Measurements from ENCODE around the gene SRSF4. TPM values are rescaled to one million over a fixed set of nuclear protein-coding genes. Genes with fewer than 3 reads are reported as not detected.
A peak's percentile ranks its signal among the peaks of the same experiment; 100 is the strongest.

SRSF4 gene
- polyA plus RNA-seq (46.2 and 59.7 TPM in 2 replicates), polyA minus RNA-seq (64.0 and 66.2 TPM in 2 replicates)

DNA sequence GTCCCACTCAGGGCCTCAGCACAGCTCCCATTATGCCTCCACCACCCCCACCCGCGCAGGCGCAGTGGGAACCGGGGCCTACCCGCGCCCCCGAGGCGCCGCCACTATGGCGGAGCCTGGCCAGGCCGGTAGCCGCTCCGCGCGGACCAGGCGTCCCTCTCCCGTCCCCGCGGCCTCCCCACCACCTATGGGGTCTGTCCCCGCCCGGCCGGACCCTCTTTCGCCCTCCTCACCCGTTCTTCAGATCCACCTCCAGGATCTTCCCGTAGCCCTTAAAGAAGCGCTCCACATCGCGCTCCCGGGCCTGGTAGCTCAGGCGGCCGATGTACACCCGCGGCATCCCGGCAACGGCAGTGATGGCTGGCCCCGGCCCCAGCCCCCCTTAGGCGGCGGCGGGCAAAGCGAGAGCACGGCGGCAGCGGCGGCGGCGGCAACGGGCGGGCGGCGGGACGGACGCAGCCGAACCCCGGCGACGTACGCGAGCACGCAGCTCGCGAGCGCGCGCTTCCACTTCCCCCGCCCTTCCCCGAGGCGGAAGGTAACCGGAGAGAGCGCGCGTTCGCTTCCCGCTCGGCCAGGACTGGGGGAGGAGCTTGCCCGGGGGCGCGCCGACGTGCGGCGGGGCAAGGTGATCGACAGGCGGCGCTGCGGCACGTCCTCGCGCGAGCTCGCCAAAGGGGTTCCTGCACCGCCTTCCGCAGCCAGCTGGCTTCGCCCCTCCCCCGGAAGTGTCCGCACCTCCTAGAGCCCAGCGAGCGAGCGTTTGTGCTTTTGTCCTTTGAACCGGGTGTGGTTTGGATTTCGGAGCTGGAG lies at the start of gene SRSF4:
Gene SRSF4, minus strand, starts transcription at position 488 of the 813 bp plus-strand sequence. Its CDS starts 148 bp downstream, at position 340.
- no peaks in the 10 kb centered on the region for H3K9me3 ChIP-seq (ENCODE audit: low read length)
- peaks cover 44% of the 10 kb centered on the region for H3K79me2 ChIP-seq (replicated peaks; ENCODE audit: insufficient read depth, low read length)
- peak within 1 kb of the TSS; percentile 100 for H3K27ac ChIP-seq (ENCODE audit: low read length)
- H4K20me1 ChIP-seq (ENCODE audit: insufficient read depth): peaks cover 10% of the 10 kb centered on the region
- no peaks in the 10 kb centered on the region for H3K36me3 ChIP-seq (ENCODE audit: insufficient read depth, low read length)
- no peaks in the 10 kb centered on the region for H3F3A ChIP-seq (ENCODE audit: insufficient read depth, low read length, poor library complexity, severe bottlenecking)
- H2AFZ ChIP-seq (ENCODE audit: low read depth, low read length): peak within 1 kb of the TSS; percentile 92
- H3K27me3 ChIP-seq (ENCODE audit: insufficient read depth, low read depth, low read length): no peaks in the 10 kb centered on the region
- peak within 1 kb of the TSS; percentile 100 for H3K9ac ChIP-seq (ENCODE audit: low read length)
- peak; percentile 90 for TF ChIP-seq POLR2AphosphoS5 (IDR thresholded peaks at IDR 0.05)
- TF ChIP-seq SMC3 (conservative IDR thresholded peaks at IDR 0.05; ENCODE audit: poor library complexity): peak; percentile 55
- TF ChIP-seq, protein P1, sequence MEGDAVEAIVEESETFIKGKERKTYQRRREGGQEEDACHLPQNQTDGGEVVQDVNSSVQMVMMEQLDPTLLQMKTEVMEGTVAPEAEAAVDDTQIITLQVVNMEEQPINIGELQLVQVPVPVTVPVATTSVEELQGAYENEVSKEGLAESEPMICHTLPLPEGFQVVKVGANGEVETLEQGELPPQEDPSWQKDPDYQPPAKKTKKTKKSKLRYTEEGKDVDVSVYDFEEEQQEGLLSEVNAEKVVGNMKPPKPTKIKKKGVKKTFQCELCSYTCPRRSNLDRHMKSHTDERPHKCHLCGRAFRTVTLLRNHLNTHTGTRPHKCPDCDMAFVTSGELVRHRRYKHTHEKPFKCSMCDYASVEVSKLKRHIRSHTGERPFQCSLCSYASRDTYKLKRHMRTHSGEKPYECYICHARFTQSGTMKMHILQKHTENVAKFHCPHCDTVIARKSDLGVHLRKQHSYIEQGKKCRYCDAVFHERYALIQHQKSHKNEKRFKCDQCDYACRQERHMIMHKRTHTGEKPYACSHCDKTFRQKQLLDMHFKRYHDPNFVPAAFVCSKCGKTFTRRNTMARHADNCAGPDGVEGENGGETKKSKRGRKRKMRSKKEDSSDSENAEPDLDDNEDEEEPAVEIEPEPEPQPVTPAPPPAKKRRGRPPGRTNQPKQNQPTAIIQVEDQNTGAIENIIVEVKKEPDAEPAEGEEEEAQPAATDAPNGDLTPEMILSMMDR (IDR thresholded peaks at IDR 0.05; ENCODE audit: poor library complexity, severe bottlenecking): peak; percentile 92
- TF ChIP-seq EZH2 (IDR thresholded peaks at IDR 0.05; ENCODE audit: borderline replicate concordance, insufficient read depth, low read length, poor library complexity, severe bottlenecking): no peak
- peak; percentile 55 for TF ChIP-seq TAF1 (IDR thresholded peaks at IDR 0.05; ENCODE audit: low read depth)
- peak; percentile 75 for TF ChIP-seq MXI1 (conservative IDR thresholded peaks at IDR 0.05; ENCODE audit: poor library complexity, severe bottlenecking)
- TF ChIP-seq RAD21 (conservative IDR thresholded peaks at IDR 0.05): peak; percentile 53
- peak; percentile 67 for TF ChIP-seq EP300 (conservative IDR thresholded peaks at IDR 0.05; ENCODE audit: poor library complexity, severe bottlenecking)
- TF ChIP-seq, protein P2, sequence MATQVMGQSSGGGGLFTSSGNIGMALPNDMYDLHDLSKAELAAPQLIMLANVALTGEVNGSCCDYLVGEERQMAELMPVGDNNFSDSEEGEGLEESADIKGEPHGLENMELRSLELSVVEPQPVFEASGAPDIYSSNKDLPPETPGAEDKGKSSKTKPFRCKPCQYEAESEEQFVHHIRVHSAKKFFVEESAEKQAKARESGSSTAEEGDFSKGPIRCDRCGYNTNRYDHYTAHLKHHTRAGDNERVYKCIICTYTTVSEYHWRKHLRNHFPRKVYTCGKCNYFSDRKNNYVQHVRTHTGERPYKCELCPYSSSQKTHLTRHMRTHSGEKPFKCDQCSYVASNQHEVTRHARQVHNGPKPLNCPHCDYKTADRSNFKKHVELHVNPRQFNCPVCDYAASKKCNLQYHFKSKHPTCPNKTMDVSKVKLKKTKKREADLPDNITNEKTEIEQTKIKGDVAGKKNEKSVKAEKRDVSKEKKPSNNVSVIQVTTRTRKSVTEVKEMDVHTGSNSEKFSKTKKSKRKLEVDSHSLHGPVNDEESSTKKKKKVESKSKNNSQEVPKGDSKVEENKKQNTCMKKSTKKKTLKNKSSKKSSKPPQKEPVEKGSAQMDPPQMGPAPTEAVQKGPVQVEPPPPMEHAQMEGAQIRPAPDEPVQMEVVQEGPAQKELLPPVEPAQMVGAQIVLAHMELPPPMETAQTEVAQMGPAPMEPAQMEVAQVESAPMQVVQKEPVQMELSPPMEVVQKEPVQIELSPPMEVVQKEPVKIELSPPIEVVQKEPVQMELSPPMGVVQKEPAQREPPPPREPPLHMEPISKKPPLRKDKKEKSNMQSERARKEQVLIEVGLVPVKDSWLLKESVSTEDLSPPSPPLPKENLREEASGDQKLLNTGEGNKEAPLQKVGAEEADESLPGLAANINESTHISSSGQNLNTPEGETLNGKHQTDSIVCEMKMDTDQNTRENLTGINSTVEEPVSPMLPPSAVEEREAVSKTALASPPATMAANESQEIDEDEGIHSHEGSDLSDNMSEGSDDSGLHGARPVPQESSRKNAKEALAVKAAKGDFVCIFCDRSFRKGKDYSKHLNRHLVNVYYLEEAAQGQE (IDR thresholded peaks at IDR 0.05; ENCODE audit: borderline replicate concordance): peak; percentile 57
- H3K4me2 ChIP-seq (ENCODE audit: low read length): peak within 1 kb of the TSS; percentile 87
- H3K4me3 ChIP-seq (ENCODE audit: low read length): peak within 1 kb of the TSS; percentile 87
- H3K9me2 ChIP-seq (ENCODE audit: insufficient read depth, low read length): no peaks in the 10 kb centered on the region

DNA sequence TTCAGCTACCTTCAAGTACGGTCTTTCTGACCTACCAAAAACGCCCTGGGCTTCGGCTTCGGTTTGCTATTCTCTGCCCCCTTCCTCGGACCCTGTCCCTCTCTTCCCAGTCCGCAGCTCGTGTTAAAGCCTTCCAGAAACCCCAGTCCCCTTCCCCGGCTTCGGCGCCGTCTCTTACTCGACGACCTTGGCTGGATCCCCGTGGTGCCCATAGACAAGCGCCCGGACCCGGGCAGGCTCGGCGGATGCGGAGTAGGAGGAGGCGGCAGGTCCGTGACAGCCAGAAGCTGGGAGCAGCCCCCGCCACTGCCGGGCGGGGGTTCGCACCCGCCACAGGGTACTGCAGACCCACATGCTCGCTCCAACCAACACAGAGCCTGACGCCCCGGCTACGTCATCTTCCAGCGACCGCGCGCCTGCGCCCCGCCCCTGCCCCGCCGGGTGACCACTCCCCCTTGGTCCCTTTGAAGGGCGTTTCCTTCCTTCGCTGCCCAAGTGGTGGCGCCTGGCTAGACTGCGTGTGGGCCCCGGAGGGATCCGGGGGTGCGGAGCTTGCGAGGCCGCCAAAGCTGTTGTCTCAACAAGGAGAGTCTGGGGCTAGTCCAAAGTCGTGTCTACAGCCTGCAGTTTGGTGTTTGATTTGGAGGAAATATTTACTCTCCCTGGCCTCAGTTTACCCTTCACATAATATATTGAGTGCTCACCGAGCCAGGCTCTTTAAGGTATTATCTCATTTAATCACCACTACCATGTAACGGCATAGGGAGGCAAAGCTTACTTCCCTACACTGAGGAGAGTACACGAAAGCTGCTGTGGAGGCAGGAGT lies 49.1 kb upstream of the SRSF4 start, which contains the start of gene MECR:
Gene MECR, minus strand, starts transcription at position 382 of the 826 bp plus-strand sequence. Its CDS starts 28 bp downstream, at position 354.
- Histone ChIP-seq H3K27ac (ENCODE audit: low read length) (peak within 1 kb of the TSS; percentile 53), H4K20me1 (ENCODE audit: insufficient read depth) (no peaks in the 10 kb centered on the region)

More for the DNA sequence above, 49.1 kb upstream of the SRSF4 start, which contains the start of gene MECR:
- TF ChIP-seq EP300 (conservative IDR thresholded peaks at IDR 0.05; ENCODE audit: poor library complexity, severe bottlenecking): peak; percentile 41
- peak; percentile 27 for TF ChIP-seq SMC3 (conservative IDR thresholded peaks at IDR 0.05; ENCODE audit: poor library complexity)
- TF ChIP-seq, protein P1 (IDR thresholded peaks at IDR 0.05; ENCODE audit: poor library complexity, severe bottlenecking): peak; percentile 51
- TF ChIP-seq, protein P2 (IDR thresholded peaks at IDR 0.05; ENCODE audit: borderline replicate concordance): peak; percentile 45
- TF ChIP-seq POLR2AphosphoS5 (IDR thresholded peaks at IDR 0.05): peak; percentile 61
- TF ChIP-seq EZH2 (IDR thresholded peaks at IDR 0.05; ENCODE audit: borderline replicate concordance, insufficient read depth, low read length, poor library complexity, severe bottlenecking): no peak
- TF ChIP-seq TAF1 (IDR thresholded peaks at IDR 0.05; ENCODE audit: low read depth): no peak
- peak; percentile 93 for TF ChIP-seq MXI1 (conservative IDR thresholded peaks at IDR 0.05; ENCODE audit: poor library complexity, severe bottlenecking)
- TF ChIP-seq RAD21 (conservative IDR thresholded peaks at IDR 0.05): no peak
- H3F3A ChIP-seq (ENCODE audit: insufficient read depth, low read length, poor library complexity, severe bottlenecking): peaks cover 2% of the 10 kb centered on the region
- peak within 1 kb of the TSS; percentile 94 for H2AFZ ChIP-seq (ENCODE audit: low read depth, low read length)
- peaks cover 5% of the 10 kb centered on the region for H3K79me2 ChIP-seq (replicated peaks; ENCODE audit: insufficient read depth, low read length)
- H3K4me2 ChIP-seq (ENCODE audit: low read length): peak within 1 kb of the TSS; percentile 66
- H3K9me3 ChIP-seq (ENCODE audit: low read length): no peaks in the 10 kb centered on the region
- peak within 1 kb of the TSS; percentile 83 for H3K4me3 ChIP-seq (ENCODE audit: low read length)
- peak within 1 kb of the TSS; percentile 77 for H3K9ac ChIP-seq (ENCODE audit: low read length)
- no peaks in the 10 kb centered on the region for H3K36me3 ChIP-seq (ENCODE audit: insufficient read depth, low read length)
- H3K9me2 ChIP-seq (ENCODE audit: insufficient read depth, low read length): no peaks in the 10 kb centered on the region
- peaks cover 5% of the 10 kb centered on the region for H3K27me3 ChIP-seq (ENCODE audit: insufficient read depth, low read depth, low read length)
